AG09309 (cell line): ENCODE results near the gene IKBKE.

Experiments
- DNase-seq: peaks from one replicate; pipeline ENCODE4 v3.0.0-alpha.2; 2010; ENCODE audit warnings: low read depth
- H3K4me3 ChIP-seq: 2 replicates; pipeline ENCODE4 v1.5.1; 2011; ENCODE audit warnings: mild to moderate bottlenecking, low read depth, low read length, moderate library complexity; ENCODE audit not compliant: control insufficient read depth
- CTCF ChIP-seq: IDR thresholded peaks from 2 replicates; pipeline ENCODE4 v1.5.1; 2011; ENCODE audit warnings: mild to moderate bottlenecking, low read depth, low read length, inconsistent platforms; ENCODE audit not compliant: insufficient read depth, control insufficient read depth; ENCODE audit errors: missing control alignments

IKBKE gene

GRCh38 chr1:206532368-206532767 lies 62.1 kb downstream of the IKBKE start:
- no peak overlapping the region for H3K4me3 ChIP-seq
- no peak for DNase-seq
- no peak for TF ChIP-seq CTCF

GRCh38 chr1:206534552-206534951 lies 64.3 kb downstream of the IKBKE start:
- H3K4me3 ChIP-seq: no peak overlapping the region
- no peak for DNase-seq
- no peak for TF ChIP-seq CTCF

GRCh38 chr1:206535853-206536188 lies 65.5 kb downstream of the IKBKE start:
- no peak for TF ChIP-seq CTCF
- DNase-seq: no peak
- H3K4me3 ChIP-seq: no peak overlapping the region

DNA sequence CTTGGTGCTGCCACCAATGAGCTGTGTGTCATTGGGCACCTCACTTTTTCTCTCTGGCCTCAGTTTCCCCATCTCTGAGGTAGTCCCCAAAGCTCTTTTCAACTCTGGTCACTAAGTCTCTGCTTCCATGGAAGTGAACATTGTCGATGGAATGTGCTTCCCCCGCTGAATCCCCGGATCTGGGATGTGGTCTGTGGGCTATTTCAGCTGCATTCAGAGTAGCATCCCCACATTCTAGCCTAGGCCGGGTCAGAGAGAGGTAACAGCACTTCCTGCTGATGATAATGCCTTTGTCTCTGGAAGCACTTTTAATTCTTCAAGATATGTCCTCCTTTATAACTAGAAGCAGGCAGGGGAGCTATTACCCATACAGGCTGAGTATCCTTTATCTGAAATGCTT lies 66.9 kb downstream of the IKBKE start:
- TF ChIP-seq CTCF: no peak
- DNase-seq: no peak
- H3K4me3 ChIP-seq: no peak overlapping the region

- DNase-seq: no peak
- no peak for TF ChIP-seq CTCF
- no peak overlapping the region for H3K4me3 ChIP-seq
Observed at GRCh38 chr1:206538086-206538770, 68.0 kb downstream of the IKBKE start.

DNA sequence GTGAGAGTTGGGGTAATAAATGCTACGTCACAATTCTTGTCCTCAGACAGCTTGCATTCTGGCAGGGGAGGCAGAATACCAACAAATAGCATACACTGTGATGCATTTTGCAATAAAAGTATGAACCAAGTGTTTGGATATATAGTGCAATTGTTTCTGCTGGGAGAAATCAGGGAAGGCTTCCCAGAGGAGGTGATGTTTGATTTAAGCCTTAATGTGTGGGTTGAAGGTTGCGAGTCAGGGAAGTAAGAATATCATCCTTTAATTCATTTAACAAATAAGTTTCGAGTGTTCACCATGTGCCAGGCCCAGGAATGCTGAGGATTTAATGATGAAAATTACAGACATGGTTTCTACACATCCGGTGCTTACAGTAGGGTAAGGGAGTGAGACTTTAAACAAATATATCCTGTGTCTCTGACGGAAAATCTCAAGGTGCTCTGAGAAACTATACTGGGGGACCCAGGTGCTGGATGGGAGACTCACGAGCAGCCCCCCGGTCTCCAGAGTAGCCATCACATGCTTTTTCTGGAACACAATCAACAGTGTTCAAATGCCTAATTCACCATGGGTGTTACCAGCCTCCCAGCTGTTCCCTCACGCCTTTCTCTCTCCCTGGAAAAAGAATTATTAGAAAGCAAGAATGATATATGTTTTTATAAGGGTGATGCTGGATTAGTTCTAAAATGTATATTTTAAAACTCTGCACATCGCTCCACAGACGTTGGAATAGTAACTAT lies 68.8 kb downstream of the IKBKE start:
- H3K4me3 ChIP-seq: no peak overlapping the region
- no peak for DNase-seq
- no peak for TF ChIP-seq CTCF
